Left kidney (tissue), 8 donors: Measurements from ENCODE around the gene TRPV3. TPM values are rescaled to one million over a fixed set of nuclear protein-coding genes. Genes with fewer than 3 reads are reported as not detected.
"Not testable (repeated sequence)": the region's sequence is repeated elsewhere in the genome, so short reads cannot be mapped to it uniquely, and the experiment has no call there.

Source experiments
- DNase-seq: peaks from one replicate; pipeline ENCODE4 v3.0.0-alpha.2; 2013
- long read RNA-seq, 8 donors: transcript quantifications; one replicate each; lab custom pipeline, GENCODE V29; 2026
- polyA plus RNA-seq: library from polyadenylated mRNA; unstranded; fragments of 120-200 nt; gene quantifications from one replicate; pipeline ENCODE4 v1.2.1, GENCODE V29; 2013; ENCODE audit not compliant: insufficient read length

Gene TRPV3
- polyA plus RNA-seq, result 1.1 TPM
- long read RNA-seq, donor 1, result 0 reads
- long read RNA-seq, donor 2, result 0 reads
- long read RNA-seq, donor 3, result 0 reads
- long read RNA-seq, donor 4, result 0 reads
- long read RNA-seq, donor 5, result 0 reads
- long read RNA-seq, donor 6, result 0 reads
- long read RNA-seq, donor 7, result 0 reads
- long read RNA-seq, donor 8, result 0 reads

GRCh38 chr17:3557768-3558583, at the start of gene TRPV3:
Gene TRPV3, minus strand, starts transcription at chr17:3557812. Its CDS starts 2,962 bp downstream, at chr17:3554850.
- DNase-seq, result no peak

- DNase-seq, result no peak
Observed at GRCh38 chr17:3603870-3604259, 46.3 kb upstream of the TRPV3 start.

DNA sequence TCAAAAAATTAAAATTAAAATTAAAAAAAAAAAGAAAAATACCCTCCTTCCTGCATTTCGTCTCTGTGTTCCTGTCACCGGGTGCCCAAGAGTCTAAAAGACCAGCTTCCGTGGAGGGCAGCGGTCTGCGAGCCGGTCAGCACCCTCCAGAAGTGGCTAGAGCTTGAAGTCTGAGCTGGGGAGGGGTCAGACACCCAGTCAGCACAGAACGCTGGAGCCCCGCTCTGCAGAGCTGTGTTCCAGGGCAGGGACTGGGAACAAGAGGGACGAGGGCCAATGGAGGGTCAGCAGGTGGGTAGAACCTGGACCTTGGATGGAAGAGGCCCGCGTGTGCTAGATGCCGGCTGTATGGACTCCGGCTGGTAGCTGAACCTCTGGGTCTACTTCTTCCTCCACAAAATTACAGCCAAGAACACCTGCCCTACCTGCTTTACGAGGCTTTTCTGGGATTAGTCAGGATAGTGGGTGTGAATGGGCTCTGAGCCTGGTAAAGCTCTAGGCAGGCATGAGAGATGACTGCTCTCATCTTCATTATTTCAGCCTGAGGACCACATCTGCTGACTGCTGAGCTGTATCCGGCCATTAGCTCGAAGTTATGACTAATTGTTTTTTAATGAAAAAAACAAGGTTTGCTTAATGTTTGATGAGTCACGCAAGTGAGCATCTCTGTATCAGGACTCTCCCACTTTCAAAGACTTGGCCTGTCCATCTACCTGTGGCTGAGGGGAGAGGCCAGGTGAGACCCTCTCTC, 45.7 kb upstream of the TRPV3 start:
- no peak for DNase-seq

DNA sequence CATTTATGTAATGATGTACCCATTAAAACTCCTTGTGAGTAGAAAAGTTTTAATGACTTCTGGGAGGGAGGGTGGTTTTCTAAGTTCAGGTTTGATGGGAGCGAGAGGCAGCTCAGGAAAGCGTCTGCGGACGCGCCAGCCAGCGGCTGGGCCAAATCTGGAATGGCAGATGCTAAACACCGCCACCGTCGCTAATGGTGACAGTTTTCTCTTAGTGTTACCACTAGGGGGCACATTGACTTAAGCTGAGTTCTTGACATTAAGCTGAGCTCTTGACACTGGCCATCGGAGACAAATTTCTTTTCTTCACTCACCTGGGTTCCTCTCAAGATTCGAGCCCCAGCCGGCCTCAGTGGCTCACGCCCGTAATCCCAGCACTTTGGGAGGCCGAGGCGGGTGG, 44.9 kb upstream of the TRPV3 start:
- peak; percentile 21 for DNase-seq

DNA sequence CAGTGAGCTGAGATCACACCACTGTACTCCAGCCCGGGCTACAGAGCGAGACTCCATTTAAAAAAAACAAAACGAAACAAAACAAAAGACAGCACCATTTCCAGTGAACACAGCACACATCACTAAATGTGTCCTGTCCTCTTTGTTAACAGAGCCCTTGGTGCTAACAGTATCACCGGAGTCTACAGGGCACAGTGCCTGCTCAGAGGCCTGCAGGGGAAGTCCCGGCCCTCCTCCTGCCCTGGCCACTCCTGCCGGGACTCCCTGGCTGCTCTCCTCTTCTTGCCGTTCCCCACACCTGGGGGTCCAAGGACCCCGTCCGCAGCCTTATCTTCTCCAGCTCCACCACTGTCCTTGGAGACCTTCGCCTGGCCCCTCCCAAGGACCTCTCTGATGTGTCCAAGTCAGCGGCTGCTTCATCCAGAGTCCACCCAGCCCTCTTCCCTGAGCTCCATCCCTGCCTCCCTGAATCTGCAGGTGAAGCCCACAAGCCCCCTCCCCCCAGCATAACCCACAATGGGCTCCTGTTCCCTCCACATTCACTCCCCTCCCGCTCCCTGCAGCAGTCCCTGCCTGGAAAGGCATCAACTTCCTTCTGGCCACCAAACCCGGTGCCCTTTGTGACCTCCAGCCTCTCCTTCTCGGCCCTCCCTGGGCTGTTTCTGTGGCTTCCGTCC, 43.1 kb upstream of the TRPV3 start:
- no peak for DNase-seq

DNA sequence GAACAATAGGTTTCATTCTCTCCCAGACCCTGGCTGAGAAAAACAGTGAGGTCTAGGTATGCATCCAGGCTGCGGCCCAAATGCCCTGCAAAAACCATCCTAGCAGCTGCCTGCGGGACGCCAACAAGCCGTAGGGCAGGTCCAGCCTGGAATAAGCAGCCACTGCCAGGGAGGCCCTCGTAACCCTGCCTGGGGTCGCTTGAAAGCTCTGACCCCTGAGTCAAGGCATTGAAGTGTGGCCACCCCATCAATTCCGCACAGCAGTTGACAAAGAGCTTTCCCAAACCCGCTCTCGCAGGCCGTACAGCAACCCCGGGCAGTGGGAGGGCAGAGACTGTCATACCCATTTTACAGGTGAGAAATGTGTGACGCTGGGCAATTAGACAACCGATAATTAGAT, 40.5 kb upstream of the TRPV3 start:
- no peak for DNase-seq

DNA sequence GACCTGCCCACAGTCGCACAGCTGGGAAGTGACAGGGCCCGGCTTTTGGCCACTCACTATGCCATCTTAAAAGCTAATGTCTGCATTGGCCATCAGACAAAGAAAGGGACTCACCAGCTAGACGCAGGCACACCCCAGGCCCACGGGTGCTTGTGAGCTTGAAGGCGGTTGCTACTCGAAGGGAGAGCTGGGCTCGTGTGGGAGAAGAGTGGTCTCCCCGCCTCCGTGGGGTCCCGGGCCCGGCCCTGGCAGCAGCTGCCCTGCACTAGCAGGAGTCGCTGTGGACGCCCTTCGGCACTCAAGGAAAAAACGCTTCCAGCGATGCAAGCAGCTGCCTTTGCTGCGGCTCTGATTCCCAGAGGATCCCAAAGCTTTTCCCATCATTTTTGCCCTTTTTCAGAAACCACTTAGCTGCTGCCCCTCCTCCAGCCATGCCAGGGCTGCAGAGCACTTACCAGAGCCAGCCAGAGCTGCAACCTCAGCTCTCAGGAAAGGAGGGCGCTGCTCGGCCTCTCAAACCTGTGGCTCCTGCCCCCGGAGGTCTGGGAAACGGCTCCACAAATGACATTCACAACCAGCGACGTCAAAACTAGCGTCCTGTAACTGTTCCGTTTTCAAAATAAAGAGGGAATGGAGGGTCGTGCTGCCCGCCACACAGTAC, 39.3 kb upstream of the TRPV3 start:
- DNase-seq, result no peak

- DNase-seq, result no peak
Observed at GRCh38 chr17:3594976-3595375, 37.4 kb upstream of the TRPV3 start.

DNA sequence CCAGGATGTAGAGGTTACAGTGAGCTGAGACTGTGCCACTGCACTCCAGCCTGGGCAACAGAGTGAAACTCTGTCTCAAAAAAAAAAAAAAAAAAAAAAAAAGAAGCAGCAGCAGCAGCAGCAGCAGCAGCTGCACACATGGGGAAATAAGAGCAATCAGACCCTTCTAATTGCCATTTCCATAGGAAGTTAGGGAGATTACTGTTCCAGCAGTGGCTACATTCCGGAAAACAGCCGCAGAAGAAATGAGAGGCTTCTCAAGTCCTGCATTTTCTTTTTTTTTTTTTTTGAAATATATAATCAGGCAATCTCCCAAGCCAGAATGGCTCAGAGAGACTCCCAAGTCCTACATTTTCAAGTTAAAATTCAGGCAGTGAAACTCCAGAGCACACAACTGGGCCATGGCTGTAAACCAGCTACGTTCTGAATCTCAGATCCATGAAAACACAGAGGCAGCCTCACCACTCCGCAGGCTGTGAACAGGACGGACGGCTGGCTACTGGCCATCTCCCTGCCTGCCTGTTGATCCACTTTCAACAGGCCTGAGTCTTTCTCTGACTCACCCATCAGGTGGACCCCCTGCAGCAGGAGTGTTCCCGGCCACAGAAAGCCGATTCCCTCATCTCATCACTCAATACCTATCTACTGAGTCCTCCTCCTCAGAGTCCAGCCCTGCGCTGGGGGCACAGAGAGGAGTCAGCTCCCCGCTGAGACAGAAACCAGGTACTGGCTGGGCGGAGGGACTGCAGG, 36.6 kb upstream of the TRPV3 start:
- DNase-seq, result no peak

- DNase-seq, result no peak
Observed at GRCh38 chr17:3593384-3593783, 35.8 kb upstream of the TRPV3 start.

DNA sequence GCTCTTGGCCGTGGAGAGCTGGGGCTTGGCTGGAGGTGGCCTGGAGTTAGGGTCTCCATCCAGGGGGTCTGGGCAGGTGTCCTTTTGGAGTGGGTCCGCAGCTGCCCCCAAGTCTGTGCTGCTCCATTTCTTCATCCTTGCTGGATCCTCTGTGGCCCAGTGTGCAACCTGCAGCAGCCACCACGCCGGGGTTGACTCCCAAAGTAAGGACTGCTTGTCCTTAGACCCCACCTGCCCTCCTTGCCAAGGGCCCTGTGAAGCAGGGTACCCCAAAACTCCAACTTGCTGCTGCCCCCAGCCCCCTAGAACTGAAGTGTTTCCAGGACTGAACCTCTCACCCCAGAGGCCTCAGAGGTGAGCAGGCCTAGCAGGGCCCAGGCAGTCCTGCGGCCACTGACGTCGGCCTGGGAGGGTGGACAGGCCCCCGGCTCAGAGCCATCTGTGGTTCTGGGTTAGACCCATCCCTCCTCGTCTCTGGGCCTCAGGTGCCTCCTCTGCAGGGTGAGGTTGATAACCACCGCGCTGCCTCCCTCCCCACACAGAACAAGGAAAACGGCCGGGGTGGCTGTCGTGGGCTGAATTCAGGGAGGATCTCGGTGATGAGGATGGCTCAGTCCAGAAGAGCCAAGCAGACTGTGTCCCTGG, 34.7 kb upstream of the TRPV3 start:
- DNase-seq, result no peak

DNA sequence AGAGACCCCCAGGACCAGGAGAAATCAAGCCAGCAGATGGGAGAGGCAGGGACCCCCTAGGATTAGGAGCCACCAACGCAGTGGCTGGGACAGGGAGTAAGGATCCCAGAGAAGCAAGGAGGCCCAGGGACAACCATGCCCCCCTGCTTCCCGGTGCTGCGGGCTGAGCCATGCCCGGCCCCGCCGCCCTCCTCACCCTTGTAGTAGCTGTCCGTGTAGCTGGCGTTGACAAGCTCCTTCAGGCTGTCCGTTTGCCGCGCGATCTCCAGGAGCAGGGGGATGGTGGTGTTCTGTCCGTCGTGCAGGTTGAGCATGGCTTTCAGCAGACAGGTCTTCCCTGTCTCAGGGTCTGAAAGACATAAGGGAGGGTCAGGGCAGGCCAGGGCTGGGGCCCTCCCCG, 33.2 kb upstream of the TRPV3 start:
- DNase-seq, result no peak

- DNase-seq, result no peak
Observed at GRCh38 chr17:3590231-3590630, 32.6 kb upstream of the TRPV3 start.

- no peak for DNase-seq
Observed at GRCh38 chr17:3589784-3590183, 32.2 kb upstream of the TRPV3 start.

DNA sequence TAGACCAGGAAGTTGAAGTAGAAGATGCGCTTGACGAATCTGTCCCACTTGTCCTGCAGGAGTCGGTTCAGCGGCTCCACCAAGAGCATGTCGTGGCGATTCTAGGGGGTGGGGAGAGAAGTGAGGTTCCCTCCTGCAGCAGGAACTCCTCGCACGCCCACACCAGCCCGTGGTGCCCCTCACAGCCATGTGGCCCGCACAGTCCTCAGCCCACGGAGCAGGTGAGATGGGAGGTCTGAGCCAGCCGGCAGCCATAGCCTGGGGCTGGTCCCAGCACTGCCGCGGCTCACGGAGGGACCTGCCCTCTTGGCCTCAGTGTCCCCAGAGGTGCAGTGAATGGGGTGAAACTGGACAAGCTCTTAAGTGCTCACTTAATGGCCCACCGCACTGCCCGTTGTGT, 28.2 kb upstream of the TRPV3 start:
- no peak for DNase-seq

GRCh38 chr17:3583456-3583855, 25.8 kb upstream of the TRPV3 start:
- no peak for DNase-seq

DNA sequence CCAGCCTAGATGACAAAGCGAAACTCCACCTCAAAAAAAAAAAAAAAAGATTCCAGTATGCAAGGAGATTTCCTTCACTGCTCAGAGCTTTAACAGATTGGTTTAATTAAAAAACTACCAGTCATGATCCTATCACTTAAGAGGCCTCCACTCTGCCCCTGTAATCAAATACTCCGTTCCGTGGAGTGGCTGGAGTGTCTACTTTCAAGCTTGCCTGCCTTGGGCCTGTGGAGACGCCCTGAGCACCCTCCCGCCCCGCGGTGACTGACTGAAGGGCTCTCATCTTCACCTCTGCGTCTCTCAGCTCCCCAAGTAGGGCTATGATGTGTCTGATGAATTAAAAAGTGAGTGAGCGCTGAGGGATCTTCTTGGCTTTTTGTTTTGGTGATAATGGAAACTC, 25.3 kb upstream of the TRPV3 start:
- no peak for DNase-seq

GRCh38 chr17:3578667-3579066, 21.1 kb upstream of the TRPV3 start:
- DNase-seq, result not testable (repeated sequence)

GRCh38 chr17:3576970-3577369, 19.4 kb upstream of the TRPV3 start:
- DNase-seq, result no peak

DNA sequence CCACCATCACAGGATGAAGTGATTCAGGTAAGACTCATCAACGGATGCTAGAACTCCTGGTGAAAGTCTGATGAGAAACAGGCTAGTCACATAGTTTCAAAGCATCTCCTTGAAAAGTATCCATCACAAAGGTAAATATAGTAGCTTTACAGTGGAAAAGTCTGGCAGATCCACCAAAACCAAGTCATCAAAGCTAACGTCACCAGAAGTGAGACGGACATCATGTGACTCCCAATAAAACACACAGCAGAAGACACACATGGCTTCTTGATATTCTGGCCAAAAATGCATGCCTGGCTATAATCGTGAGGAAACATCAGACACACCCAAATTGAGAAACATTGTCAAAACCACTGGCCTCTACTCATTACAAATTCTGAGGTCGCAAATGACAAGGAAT, 17.9 kb upstream of the TRPV3 start:
- no peak for DNase-seq

DNA sequence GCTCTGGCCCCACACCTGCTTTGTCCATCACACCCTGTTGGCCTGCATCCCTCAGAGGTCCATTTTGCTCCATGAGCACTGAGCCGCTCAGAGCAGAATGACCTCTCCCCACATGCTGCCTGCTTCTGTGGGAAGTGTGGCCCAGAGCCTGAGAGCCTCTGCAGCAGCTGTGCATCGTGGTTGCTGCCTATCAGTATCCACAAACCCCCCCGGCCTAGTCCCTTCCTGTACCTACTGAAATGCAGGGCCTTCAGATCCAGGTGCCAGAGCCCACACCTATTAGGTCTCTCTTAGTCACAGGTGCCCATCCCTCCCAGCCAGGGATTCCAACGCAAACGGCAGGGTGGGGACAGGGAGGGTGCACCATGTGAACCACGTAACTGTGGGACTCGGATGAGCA, 16.6 kb upstream of the TRPV3 start:
- no peak for DNase-seq
